Heart right ventricle (tissue), 16 donors: ENCODE data around the gene NMNAT3. TPM values are rescaled to one million over a fixed set of nuclear protein-coding genes. Genes with fewer than 3 reads are reported as not detected.
"Not testable (repeated sequence)": the region's sequence is repeated elsewhere in the genome, so short reads cannot be mapped to it uniquely, and the experiment has no call there.

Experiments used
- ATAC-seq, 8 donors: fragments of 200-7000 bp; cut with Tn5 transposase; one replicate each; pipeline ENCODE4 v1.9.1; 2020; ENCODE audit warnings: mild to moderate bottlenecking in 8 of 8, moderate library complexity in 8 of 8, moderate number of reproducible peaks in 1 of 8
- DNase-seq, 2 donors: peaks; one replicate each; pipeline ENCODE4 v3.0.0-alpha.2; 2020
- H3K27ac ChIP-seq, 10 donors: fragments of 200-600 bp; sonication (generic) in 2 of 10; one replicate each; pipeline versions ENCODE4 v1.5.0 to v1.8.0; 2020 to 2022; ENCODE audit warnings: mild to moderate bottlenecking in 3 of 10
- H3K27me3 ChIP-seq, 7 donors: fragments of 200-600 bp; one replicate each; pipeline ENCODE4 v1.8.0; 2021 to 2022; ENCODE audit warnings: mild to moderate bottlenecking in 2 of 7
- H3K36me3 ChIP-seq, 9 donors: fragments of 200-600 bp; sonication (generic) in 1 of 9; one replicate each; pipeline versions ENCODE4 v1.5.0 to v1.8.0; 2020 to 2022; ENCODE audit warnings: mild to moderate bottlenecking in 2 of 9
- H3K4me1 ChIP-seq, 9 donors: fragments of 200-600 bp; sonication (generic) in 1 of 9; one replicate each; pipeline versions ENCODE4 v1.5.0 to v1.8.0; 2020 to 2022; ENCODE audit warnings: mild to moderate bottlenecking in 4 of 9
- H3K4me3 ChIP-seq, 10 donors: fragments of 200-600 bp; sonication (generic) in 2 of 10; one replicate each; pipeline versions ENCODE4 v1.5.0 to v1.8.0; 2020 to 2022; ENCODE audit warnings: mild to moderate bottlenecking in 7 of 10, moderate library complexity in 2 of 10
- H3K9me3 ChIP-seq, 11 donors: fragments of 200-600 bp in 10 of 11; sonication (generic) in 2 of 11; one replicate each; pipeline versions ENCODE4 v1.5.0 to v1.8.0; 2013 to 2022; ENCODE audit warnings: mild to moderate bottlenecking in 2 of 11, control low read depth in 1 of 11, moderate library complexity in 1 of 11
- CTCF ChIP-seq, 9 donors: fragments of 200-600 bp; sonication (generic) in 2 of 9; IDR thresholded peaks; one replicate each; pipeline versions ENCODE4 v1.5.0 to v1.8.0; 2021 to 2022; ENCODE audit warnings: antibody characterized with exemption in 9 of 9, mild to moderate bottlenecking in 5 of 9, moderate library complexity in 1 of 9
- WGBS, 2 donors: extraction: QIAGEN DNeasy Blood & Tissue Kit; methylation state at CpG; one replicate each; pipeline ENCODE4 v1.1.7; 2013; ENCODE audit warnings: inconsistent platforms in 1 of 2; 5-methylcytosine and 5-hydroxymethylcytosine counted together
- intact Hi-C, 10 donors: fragments of 100-400 bp; cut with DNase I; formaldehyde crosslinking; loops; one replicate each; pipeline versions ENCODE4 v1.11.1 to v1.14.2; 2022
- polyA plus RNA-seq, 2 donors: library from polyadenylated mRNA; stranded (reverse); fragments of 200-250 nt; gene quantifications; one replicate each; pipeline ENCODE4 v1.2.3, GENCODE V29; 2013
- total RNA-seq, 10 donors: library from RNA; stranded (reverse); fragmentation: NEBNext Ultra II Directional in 3 of 10; extraction: Animal tissue kit (Norgen Biotek cat#: 25700) in 3 of 10; gene quantifications; one replicate each; pipeline versions ENCODE4 v1.2.1 to v1.2.4, GENCODE V29; 2021 to 2023
- donor health status: Arrhythmogenic right ventricular cardiomyopathy.
- donor health status: ischemic (EF 13 %, LVEDD 7.1; RV severe dilation, severe dysfunction).
- donor health status: healthy with polysubstance abuse.
- donor health status: DM: no; HTN: yes; CAD: no.
- donor health status: DM: no; HTN: no; CAD: no.
- donor health status: ischemic (EF 25% LVEDD 6.9; RV normal size, moderate dysfunction).
- donor health status: ischemic (EF 25% LVEDD 5.7; RV mildly dilated, moderate dysfunction).
- donor health status: healthy.
- donor health status: DM: yes; HTN: yes; CAD: no.
- donor health status: Ischemic cardiomyopathy.
- donor health status: ischemic (EF 35%, LVEDD 5.7; RV mildly dilated, moderate dysfunction).
- donor health status: nonischemic (EF 11% LVEDD 7.7; RV severe dilation, severe dysfunction).
- donor health status: DM: yes; HTN: yes; CAD: no.
- donor health status: PGD.
- donor health status: ischemic (EF 29% LVEDD 5.4; RV normal size, mild dysfunction).
- donor health status: nonischemic (EF 23%, LVEDD 6.1; RV moderate dilation, normal function).

Gene NMNAT3
- total and polyA plus RNA-seq, 12 donors, result 6.2 to 15.3 (median 12.7) TPM

- intact Hi-C loops, result loop anchor here in 5 of 10 donors (5.0 to 10.0 kb wide), 3 partner anchors 349 to 466 kb away; partner anchors contain the start of gene CLSTN2 (in 4 of the 5)
- Histone ChIP-seq H3K36me3 (no peaks in the 10 kb centered on the region), H3K27ac (no peak overlapping the region), H3K4me3 (no peak overlapping the region), H3K9me3 (no peaks in the 10 kb centered on the region), H3K27me3 (no peaks in the 10 kb centered on the region), H3K4me1 (peaks cover 0 to 7% (median 0%) of the 10 kb centered on the region in 9 donors)
- ATAC-seq (no peak), DNase-seq (no peak)
- 60 to 74% methylated on average over 4 of the region's 4 CpGs for WGBS, 2 donors
- TF ChIP-seq CTCF (IDR thresholded peaks at IDR 0.05), result no peak
Measured at GRCh38 chr3:139585820-139586219, 92.0 kb downstream of the NMNAT3 start.

- intact Hi-C loops, result loop anchor here in 3 of 10 donors (10.0 kb wide), 1 partner anchor 351 kb away; the partner anchor contains the start of gene CLSTN2 (in 3 of the 3)
- ATAC-seq, H3K27me3 ChIP-seq, H3K27ac ChIP-seq, H3K9me3 ChIP-seq, H3K4me1 ChIP-seq, DNase-seq, H3K36me3 ChIP-seq, H3K4me3 ChIP-seq: not testable (repeated sequence)
- 95 to 97% methylated on average over 12 of the region's 12 CpGs for WGBS, 2 donors
Measured at GRCh38 chr3:139583651-139584050, 94.1 kb downstream of the NMNAT3 start.

- Histone ChIP-seq H3K9me3 (no peaks in the 10 kb centered on the region), H3K4me1 (peaks cover 2 to 11% (median 8%) of the 10 kb centered on the region in 9 donors), H3K27ac (no peak overlapping the region), H3K27me3 (no peaks in the 10 kb centered on the region), H3K36me3 (peaks cover 0 to 24% (median 0%) of the 10 kb centered on the region in 9 donors), H3K4me3 (no peak overlapping the region)
- intact Hi-C loops, result loop anchor here in 2 of 10 donors (10.0 kb wide), 1 partner anchor 356 kb away; the partner anchor contains the start of gene CLSTN2 (in 2 of the 2)
- ATAC-seq (no peak), DNase-seq (no peak)
- no peak for TF ChIP-seq CTCF (IDR thresholded peaks at IDR 0.05)
- WGBS, 2 donors, result 85 to 89% methylated on average over 7 of the region's 7 CpGs
Measured at GRCh38 chr3:139578783-139579182, 99.0 kb downstream of the NMNAT3 start.

- DNase-seq (no peak), ATAC-seq (no peak)
- H3K4me3 ChIP-seq, result no peak overlapping the region
- no peak overlapping the region for H3K27ac ChIP-seq
- no peaks in the 10 kb centered on the region for H3K9me3 ChIP-seq
- H3K4me1 ChIP-seq, result peaks cover 2 to 19% (median 16%) of the 10 kb centered on the region in 9 donors
- no peaks in the 10 kb centered on the region for H3K27me3 ChIP-seq
- intact Hi-C loops, result loop anchor here in 2 of 10 donors (10.0 kb wide), 1 partner anchor 357 kb away; the partner anchor contains the start of gene CLSTN2 (in 2 of the 2)
- TF ChIP-seq CTCF (IDR thresholded peaks at IDR 0.05), result no peak
- H3K36me3 ChIP-seq, result peaks cover 0 to 24% (median 0%) of the 10 kb centered on the region in 9 donors
Measured at GRCh38 chr3:139577909-139578308, 99.9 kb downstream of the NMNAT3 start.

- DNase-seq (no peak), ATAC-seq (no peak)
- Histone ChIP-seq H3K27ac (no peak overlapping the region), H3K27me3 (no peaks in the 10 kb centered on the region), H3K9me3 (no peaks in the 10 kb centered on the region), H3K4me3 (no peak overlapping the region), H3K36me3 (peaks cover 0 to 24% (median 0%) of the 10 kb centered on the region in 9 donors), H3K4me1 (peaks cover 2 to 25% (median 20%) of the 10 kb centered on the region in 9 donors)
- WGBS, 2 donors, result 93 to 96% methylated on average over 2 of the region's 2 CpGs
- TF ChIP-seq CTCF (IDR thresholded peaks at IDR 0.05), result no peak
- intact Hi-C loops, result loop anchor here in 2 of 10 donors (10.0 kb wide), 1 partner anchor 357 kb away; the partner anchor contains the start of gene CLSTN2 (in 2 of the 2)
Measured at GRCh38 chr3:139577346-139577745, 100.4 kb downstream of the NMNAT3 start.
